TTC549 (cell line): ENCODE data around the gene FARP2.

ENCODE experiments used
- FAIRE-seq: peaks from 2 replicates; lab custom pipeline; 2012; peaks lifted over from hg19 to GRCh38; lab: Jason Lieb, UNC

The FARP2 gene

GRCh38 chr2:241461693-241462677 lies 105.9 kb downstream of the FARP2 start:
- no peak for FAIRE-seq

GRCh38 chr2:241463276-241464135 lies 107.4 kb downstream of the FARP2 start:
- FAIRE-seq, result no peak

GRCh38 chr2:241465543-241465942 lies 109.5 kb downstream of the FARP2 start:
- no peak for FAIRE-seq

- FAIRE-seq, result no peak
Observed at GRCh38 chr2:241466230-241466629, 110.1 kb downstream of the FARP2 start.

- FAIRE-seq, result no peak
Observed at GRCh38 chr2:241467777-241468475, 111.8 kb downstream of the FARP2 start.

GRCh38 chr2:241468476-241468781 lies 112.3 kb downstream of the FARP2 start:
- FAIRE-seq, result no peak

DNA sequence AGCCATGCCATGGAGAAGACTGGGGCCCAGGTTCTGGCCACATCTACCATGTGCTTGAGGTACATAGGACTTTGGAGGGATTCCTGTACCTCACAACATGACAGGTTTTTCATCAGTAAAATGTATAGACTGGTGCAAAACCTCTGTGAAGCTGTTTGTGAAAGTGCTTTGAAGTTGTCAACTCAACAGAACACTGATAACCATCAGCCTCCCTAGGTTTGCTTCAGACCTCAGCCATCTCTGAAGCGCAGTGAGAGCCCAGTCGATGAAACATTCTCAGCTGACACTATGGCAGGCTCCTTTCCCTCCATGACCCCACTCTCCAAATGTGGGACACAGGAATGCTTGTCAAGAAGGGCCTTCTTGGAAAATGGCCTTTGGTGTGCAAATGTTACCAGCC lies 113.7 kb downstream of the FARP2 start:
- FAIRE-seq, result no peak

- no peak for FAIRE-seq
Observed at GRCh38 chr2:241473399-241473798, 117.3 kb downstream of the FARP2 start.

GRCh38 chr2:241475267-241475666 lies 119.2 kb downstream of the FARP2 start:
- FAIRE-seq, result no peak

- FAIRE-seq, result no peak
Observed at GRCh38 chr2:241478166-241478565, 122.1 kb downstream of the FARP2 start.

- FAIRE-seq, result no peak
Observed at GRCh38 chr2:241479026-241479898, 123.2 kb downstream of the FARP2 start.

DNA sequence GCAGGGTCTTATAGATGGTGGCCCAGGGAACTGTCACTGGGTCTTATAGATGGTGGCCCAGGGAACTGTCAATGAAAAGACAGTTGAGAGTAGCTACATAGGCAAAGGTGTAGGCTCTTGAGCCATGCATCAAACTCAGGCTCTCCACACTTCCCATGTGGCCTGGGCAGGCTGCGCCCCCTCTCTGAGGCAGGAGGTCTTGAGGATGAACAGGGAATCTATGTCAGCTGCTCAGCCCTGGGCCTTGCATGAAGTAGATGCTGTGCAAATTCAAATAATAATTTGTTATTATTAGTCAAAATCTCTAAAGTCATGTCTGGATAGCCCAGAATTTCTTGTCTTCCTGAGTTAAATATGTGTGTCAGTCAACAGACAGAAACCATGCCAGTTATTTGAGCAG lies 125.6 kb downstream of the FARP2 start:
- no peak for FAIRE-seq

GRCh38 chr2:241482126-241482955 lies 126.3 kb downstream of the FARP2 start:
- FAIRE-seq, result no peak

DNA sequence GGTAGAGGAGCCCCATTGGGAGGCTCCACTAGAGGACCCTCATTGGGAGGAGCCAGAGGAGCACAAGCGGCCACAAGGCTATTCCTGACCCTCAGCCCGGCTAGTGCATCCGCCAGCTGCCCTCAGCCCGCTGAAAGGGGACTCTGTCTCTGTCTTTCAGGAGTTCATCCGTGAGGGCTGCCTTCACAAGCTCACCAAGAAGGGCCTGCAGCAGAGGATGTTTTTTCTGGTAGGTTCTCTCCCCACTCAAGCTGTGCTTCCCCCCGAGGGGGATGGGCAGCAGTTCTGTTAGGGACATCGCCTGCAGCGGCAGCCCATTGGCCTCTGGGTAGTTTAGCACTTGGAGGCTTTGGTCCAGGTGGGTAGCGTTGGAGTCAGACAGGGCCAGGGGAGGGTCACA lies 127.2 kb downstream of the FARP2 start:
- FAIRE-seq, result no peak

GRCh38 chr2:241485172-241485911 lies 129.3 kb downstream of the FARP2 start:
- FAIRE-seq, result no peak

DNA sequence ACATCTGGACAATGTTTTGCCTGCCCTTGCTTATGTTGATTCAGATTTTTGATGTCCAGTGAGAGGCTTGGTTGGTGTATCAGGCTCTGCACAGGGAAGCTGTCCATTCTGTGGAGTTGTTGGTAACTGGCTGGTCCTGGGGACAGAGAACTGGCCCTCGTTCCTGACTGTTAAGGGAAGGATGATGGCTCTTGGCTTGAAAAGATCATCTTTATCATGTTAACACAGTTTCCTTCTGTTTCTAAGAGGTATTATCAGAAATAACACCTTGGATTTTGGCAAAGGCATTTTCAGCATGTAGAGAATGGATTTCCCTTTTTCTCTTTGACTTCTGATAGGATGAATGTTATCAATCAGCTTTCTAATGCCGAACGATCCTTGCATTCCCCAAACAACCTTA lies 133.0 kb downstream of the FARP2 start:
- FAIRE-seq, result no peak

- no peak for FAIRE-seq
Observed at GRCh38 chr2:241489733-241490680, 133.9 kb downstream of the FARP2 start.

GRCh38 chr2:241490825-241491506 lies 134.9 kb downstream of the FARP2 start:
- no peak for FAIRE-seq
